CD14-positive monocyte (primary cell): Measurements from ENCODE around the gene WASF2. TPM values are rescaled to one million over a fixed set of nuclear protein-coding genes. Genes with fewer than 3 reads are reported as not detected.

ENCODE experiments used
- DNase-seq, 3 donors: peaks; one replicate each; pipeline ENCODE4 v3.0.0-alpha.2; 2011 to 2022
- H2AFZ ChIP-seq: 2 replicates; pipeline ENCODE4 v1.6.0; 2012; ENCODE audit warnings: mild to moderate bottlenecking, low read depth, low read length, inconsistent platforms; ENCODE audit not compliant: insufficient read depth, poor library complexity, severe bottlenecking
- H3K27ac ChIP-seq, 2 donors: 1 replicate in 1 of 2; 2 replicates in 1 of 2; pipeline ENCODE4 v1.5.1; 2012 to 2013; ENCODE audit warnings: low read length in 2 of 2, control low read depth in 1 of 2, inconsistent platforms in 1 of 2, low read depth in 1 of 2, mild to moderate bottlenecking in 1 of 2
- H3K27me3 ChIP-seq, 2 donors: one replicate each; pipeline versions ENCODE4 v1.6.0 to v1.6.1; 2011 to 2013; ENCODE audit warnings: low read length in 2 of 2; ENCODE audit not compliant: control insufficient read depth in 2 of 2, insufficient read depth in 2 of 2
- H3K36me3 ChIP-seq, 2 donors: replicated peaks in 1 of 2; 1 replicate in 1 of 2; 2 replicates in 1 of 2; pipeline versions ENCODE4 v1.5.1 to v1.6.1; 2012 to 2013; ENCODE audit warnings: low read length in 2 of 2, control low read depth in 1 of 2, inconsistent platforms in 1 of 2, mild to moderate bottlenecking in 1 of 2; ENCODE audit not compliant: insufficient read depth in 2 of 2, control insufficient read depth in 1 of 2
- H3K4me1 ChIP-seq, 2 donors: 1 replicate in 1 of 2; 2 replicates in 1 of 2; pipeline versions ENCODE4 v1.5.1 to v1.6.1; 2012 to 2013; ENCODE audit warnings: low read length in 2 of 2, control low read depth in 1 of 2, inconsistent platforms in 1 of 2, mild to moderate bottlenecking in 1 of 2, moderate library complexity in 1 of 2; ENCODE audit not compliant: insufficient read depth in 2 of 2, control insufficient read depth in 1 of 2
- H3K4me2 ChIP-seq: replicated peaks from 2 replicates; pipeline ENCODE3; 2012; ENCODE audit warnings: low read length, moderate library complexity, mild to moderate bottlenecking; ENCODE audit not compliant: poor library complexity, severe bottlenecking; ENCODE audit errors: extremely low read depth
- H3K4me3 ChIP-seq, 3 experiments: fragments of 200-600 bp in 1 of 3; sonication (generic) in 1 of 3; replicated peaks in 1 of 3; 1 replicate in 2 of 3; 2 replicates in 1 of 3; pipeline ENCODE4 v1.5.1; 2011 to 2013; ENCODE audit warnings: low read length in 3 of 3, mild to moderate bottlenecking in 3 of 3, control low read depth in 2 of 3, low read depth in 2 of 3, inconsistent platforms in 1 of 3, moderate library complexity in 1 of 3
- H3K79me2 ChIP-seq: 2 replicates; pipeline ENCODE4 v1.6.0; 2012; ENCODE audit warnings: mild to moderate bottlenecking, control low read depth, inconsistent platforms, low read length, moderate library complexity; ENCODE audit not compliant: insufficient read depth
- H3K9ac ChIP-seq: 2 replicates; pipeline ENCODE4 v1.6.0; 2017; ENCODE audit warnings: low read length, mild to moderate bottlenecking; ENCODE audit not compliant: insufficient read depth, poor library complexity, severe bottlenecking
- H3K9me3 ChIP-seq, 2 donors: replicated peaks in 1 of 2; 1 replicate in 1 of 2; 2 replicates in 1 of 2; pipeline versions ENCODE4 v1.5.1 to v1.6.1; 2012 to 2013; ENCODE audit warnings: low read length in 2 of 2, control low read depth in 1 of 2; ENCODE audit not compliant: control insufficient read depth in 1 of 2, insufficient read depth in 1 of 2
- H4K20me1 ChIP-seq: 2 replicates; pipeline ENCODE4 v1.6.0; 2012; ENCODE audit warnings: mild to moderate bottlenecking, low read length, control low read depth, moderate library complexity; ENCODE audit not compliant: insufficient read depth
- H3K27ac Mint-ChIP-seq, 7 donors: one replicate each; pipeline ENCODE4 v1.8.0; 2020; ENCODE audit warnings: mild to moderate bottlenecking in 7 of 7, mixed read lengths in 7 of 7, moderate library complexity in 6 of 7, inconsistent platforms in 2 of 7
- H3K27me3 Mint-ChIP-seq, 3 donors: one replicate each; pipeline ENCODE4 v1.8.0; 2021 to 2022; ENCODE audit warnings: low read depth in 3 of 3, mild to moderate bottlenecking in 3 of 3, mixed read lengths in 3 of 3, moderate library complexity in 3 of 3, inconsistent platforms in 1 of 3
- H3K36me3 Mint-ChIP-seq, 2 donors: one replicate each; pipeline ENCODE4 v1.8.0; 2020; ENCODE audit warnings: mixed read lengths in 2 of 2, inconsistent platforms in 1 of 2, mild to moderate bottlenecking in 1 of 2
- H3K4me1 Mint-ChIP-seq: one replicate; pipeline ENCODE4 v1.8.0; 2020; ENCODE audit warnings: mild to moderate bottlenecking, mixed read lengths
- H3K4me3 Mint-ChIP-seq, 2 donors: one replicate each; pipeline ENCODE4 v1.8.0; 2020; ENCODE audit warnings: mild to moderate bottlenecking in 2 of 2, mixed read lengths in 2 of 2, moderate library complexity in 1 of 2
- H3K9me3 Mint-ChIP-seq, 7 donors: one replicate each; pipeline ENCODE4 v1.8.0; 2020 to 2022; ENCODE audit warnings: mixed read lengths in 7 of 7, mild to moderate bottlenecking in 6 of 7, moderate library complexity in 6 of 7, inconsistent platforms in 2 of 7
- CTCF ChIP-seq: fragments of 200-600 bp; IDR thresholded peaks from one replicate; pipeline ENCODE4 v1.8.0; 2022; ENCODE audit warnings: antibody characterized with exemption, mild to moderate bottlenecking
- WGBS: methylation state at CpG from one replicate; pipeline ENCODE4 v1.1.5; 2013; ENCODE audit warnings: missing lambda C conversion rate; ENCODE audit not compliant: insufficient coverage; 5-methylcytosine and 5-hydroxymethylcytosine counted together
- intact Hi-C, 2 donors: fragments of 100-400 bp; cut with micrococcal nuclease; formaldehyde crosslinking; loops; one replicate each; pipeline versions ENCODE4 v1.15.0 to v1.15.1; 2023
- polyA plus RNA-seq, 3 donors: library from polyadenylated mRNA; depleted of rRNA in 1 of 3; unstranded in 2 of 3; stranded (reverse) in 1 of 3; fragments of 300-500 nt in 2 of 3; fragments of >200 nt in 1 of 3; fragmentation: Illumina TruSeq in 2 of 3; gene quantifications; 1 replicate in 2 of 3; 2 replicates in 1 of 3; pipeline ENCODE4 v1.2.3, GENCODE V29; 2012 to 2021

Gene WASF2
- polyA plus RNA-seq, 3 donors = 53.5 to 91.6 (median 86.4) TPM

GRCh38 chr1:27377760-27378495 lies 112.0 kb downstream of the WASF2 start:
- H3K27ac ChIP-seq = no peak overlapping the region
- no peaks in the 10 kb centered on the region for H3K9me3 ChIP-seq
- no peak overlapping the region for H2AFZ ChIP-seq
- WGBS = 98% methylated on average over 7 of the region's 12 CpGs
- Mint-ChIP-seq H3K36me3 (no peaks in the 10 kb centered on the region), H3K27me3 (peaks cover 9 to 18% (median 12%) of the 10 kb centered on the region in 3 donors), H3K9me3 (no peaks in the 10 kb centered on the region), H3K27ac (no peak overlapping the region), H3K4me3 (no peak overlapping the region), H3K4me1 (peaks cover 4% of the 10 kb centered on the region)
- TF ChIP-seq CTCF = no peak
- no peak overlapping the region for H3K4me2 ChIP-seq
- H4K20me1 ChIP-seq = no peaks in the 10 kb centered on the region
- H3K27me3 ChIP-seq = peaks cover 0 to 5% of the 10 kb centered on the region in 2 donors
- intact Hi-C loops = no loop called here
- H3K9ac ChIP-seq = no peak overlapping the region
- H3K4me1 ChIP-seq = no peaks in the 10 kb centered on the region
- DNase-seq = no peak
- no peaks in the 10 kb centered on the region for H3K79me2 ChIP-seq
- no peak overlapping the region for H3K4me3 ChIP-seq
- no peaks in the 10 kb centered on the region for H3K36me3 ChIP-seq

- Histone ChIP-seq H3K4me1 (peaks cover 12 to 15% of the 10 kb centered on the region in 2 donors), H3K9me3 (no peaks in the 10 kb centered on the region), H3K36me3 (no peaks in the 10 kb centered on the region), H4K20me1 (no peaks in the 10 kb centered on the region), H3K27ac (no peak within 1 kb of the TSS), H3K9ac (no peak within 1 kb of the TSS), H2AFZ (no peak within 1 kb of the TSS), H3K4me2 (no peak within 1 kb of the TSS), H3K27me3 (no peaks in the 10 kb centered on the region), H3K4me3 (no peak within 1 kb of the TSS), H3K79me2 (no peaks in the 10 kb centered on the region)
- WGBS = 96% methylated on average over 3 of the region's 4 CpGs
- TF ChIP-seq CTCF = no peak
- H3K27me3 Mint-ChIP-seq = peaks cover 4 to 6% (median 6%) of the 10 kb centered on the region in 3 donors
- no peak for DNase-seq
- intact Hi-C loops = no loop called here
- no peaks in the 10 kb centered on the region for H3K9me3 Mint-ChIP-seq
- peaks cover 20% of the 10 kb centered on the region for H3K4me1 Mint-ChIP-seq
- H3K36me3 Mint-ChIP-seq = no peaks in the 10 kb centered on the region
- H3K4me3 Mint-ChIP-seq = no peak within 1 kb of the TSS
- peak within 1 kb of the TSS in 1 of 7 donors; percentile 25 for H3K27ac Mint-ChIP-seq
These were observed 115.4 kb downstream of the WASF2 start, which contains the start of gene FCN3 for GRCh38 chr1:27374362-27375086. Gene FCN3, minus strand, starts transcription at chr1:27374824. Its CDS starts 6 bp downstream, at chr1:27374818.
